Renal cortical epithelial cell (primary cell): ENCODE data around the gene ERBB2. TPM values are rescaled to one million over a fixed set of nuclear protein-coding genes. Genes with fewer than 3 reads are reported as not detected.
A peak's percentile ranks its signal among the peaks of the same experiment; 100 is the strongest.
"Not testable (repeated sequence)": the region's sequence is repeated elsewhere in the genome, so short reads cannot be mapped to it uniquely, and the experiment has no call there.

Experiments used
- DNase-seq: peaks from one replicate; pipeline ENCODE4 v3.0.0-alpha.2; 2011; ENCODE audit warnings: low read depth
- total RNA-seq: library from RNA; depleted of rRNA; stranded (reverse); fragments of >200 nt; gene quantifications from 2 replicates; pipeline ENCODE4 v1.2.3, GENCODE V29; 2014

Gene ERBB2
- total RNA-seq, 1 donor from 2014 or later: 121 TPM

GRCh38 chr17:39761861-39762496, 62.1 kb downstream of the ERBB2 start:
- DNase-seq: no peak

- DNase-seq: no peak
These were observed 63.4 kb downstream of the ERBB2 start for GRCh38 chr17:39763051-39763820.

- DNase-seq: not testable (repeated sequence)
These were observed 64.3 kb downstream of the ERBB2 start for GRCh38 chr17:39764171-39764570.

- DNase-seq: no peak
These were observed 65.3 kb downstream of the ERBB2 start for GRCh38 chr17:39765175-39765574.

GRCh38 chr17:39765766-39766165, 65.9 kb downstream of the ERBB2 start:
- DNase-seq: no peak

GRCh38 chr17:39767147-39767546, 67.3 kb downstream of the ERBB2 start:
- DNase-seq: no peak

- DNase-seq: peak; percentile 81
These were observed 70.2 kb downstream of the ERBB2 start for GRCh38 chr17:39769974-39770587.

GRCh38 chr17:39772415-39772814, 72.6 kb downstream of the ERBB2 start:
- DNase-seq: no peak

GRCh38 chr17:39772987-39773934, 73.4 kb downstream of the ERBB2 start:
- DNase-seq: no peak

GRCh38 chr17:39774047-39774446, 74.2 kb downstream of the ERBB2 start:
- no peak for DNase-seq

- no peak for DNase-seq
These were observed 75.2 kb downstream of the ERBB2 start for GRCh38 chr17:39775031-39775430.

GRCh38 chr17:39776252-39776651, 76.4 kb downstream of the ERBB2 start:
- DNase-seq: no peak

GRCh38 chr17:39777534-39778365, 77.9 kb downstream of the ERBB2 start:
- no peak for DNase-seq

Other genes with a start within 250 kb of the ERBB2 start
- gene MED1, start 248.8 kb upstream of the ERBB2 start, total RNA-seq: 18.1 and 28.2 TPM in 2 replicates
- 18.6 and 38.9 TPM in 2 replicates for gene CDK12, start 238.6 kb upstream of the ERBB2 start, total RNA-seq
- gene NEUROD2, start 92.1 kb upstream of the ERBB2 start, total RNA-seq: not detected in 2 replicates
- gene PPP1R1B, start 73.1 kb upstream of the ERBB2 start, total RNA-seq: 0.15 TPM in 1 of 2 replicates, not detected in the other
- 22.4 and 31.9 TPM in 2 replicates for gene STARD3, start 62.9 kb upstream of the ERBB2 start, total RNA-seq
- 0.25 TPM in 1 of 2 replicates, not detected in the other for gene TCAP, start 34.7 kb upstream of the ERBB2 start, total RNA-seq
- 0.25 TPM in 1 of 2 replicates, not detected in the other for gene PNMT, start 31.6 kb upstream of the ERBB2 start, total RNA-seq
- gene PGAP3, start 12.0 kb upstream of the ERBB2 start, total RNA-seq: 6.6 and 21.8 TPM in 2 replicates
- 12.7 and 17.7 TPM in 2 replicates for gene MIEN1, start 30.5 kb downstream of the ERBB2 start, total RNA-seq
- gene GRB7, start 37.9 kb downstream of the ERBB2 start, total RNA-seq: 10.8 and 25.7 TPM in 2 replicates
- under 0.01 and 0.17 TPM in 2 replicates for gene IKZF3, start 164.2 kb downstream of the ERBB2 start, total RNA-seq
- gene ZPBP2, start 168.1 kb downstream of the ERBB2 start, total RNA-seq: not detected in 2 replicates
- gene GSDMB, start 218.6 kb downstream of the ERBB2 start, total RNA-seq: 0.35 and 2.2 TPM in 2 replicates
- 55.2 and 89.6 TPM in 2 replicates for gene ORMDL3, start 227.5 kb downstream of the ERBB2 start, total RNA-seq
- not detected in 2 replicates for gene LRRC3C, start 227.7 kb downstream of the ERBB2 start, total RNA-seq